Uterus (tissue), 4 donors: ENCODE data around the gene PCDHGA1. TPM values are rescaled to one million over a fixed set of nuclear protein-coding genes. Genes with fewer than 3 reads are reported as not detected.
A peak's percentile ranks its signal among the peaks of the same experiment; 100 is the strongest.

Experiments used
- DNase-seq, 2 donors: peaks; one replicate each; pipeline ENCODE4 v3.0.0-alpha.2; 2019 to 2020
- H3K27ac ChIP-seq, 2 donors: fragments of 200-600 bp; sonication (generic); 1 replicate in 1 of 2; 2 replicates in 1 of 2; pipeline ENCODE4 v1.5.1; 2016 to 2018
- H3K27me3 ChIP-seq, 2 donors: fragments of 200-600 bp; sonication (generic); one replicate each; pipeline ENCODE4 v1.5.1; 2018 to 2019; ENCODE audit warnings: control low read depth in 1 of 2
- H3K36me3 ChIP-seq, 2 donors: fragments of 200-600 bp; sonication (generic); one replicate each; pipeline ENCODE4 v1.5.1; 2019; ENCODE audit warnings: control low read depth in 1 of 2
- H3K4me1 ChIP-seq, 2 donors: fragments of 200-600 bp; sonication (generic); one replicate each; pipeline ENCODE4 v1.5.1; 2018 to 2019; ENCODE audit warnings: control low read depth in 1 of 2
- H3K4me3 ChIP-seq, 2 donors: fragments of 200-600 bp; sonication (generic); 1 replicate in 1 of 2; 2 replicates in 1 of 2; pipeline ENCODE4 v1.5.1; 2018 to 2019; ENCODE audit warnings: mild to moderate bottlenecking in 1 of 2
- H3K9me3 ChIP-seq, 2 donors: fragments of 200-600 bp; sonication (generic); one replicate each; pipeline ENCODE4 v1.5.1; 2019; ENCODE audit warnings: control low read depth in 1 of 2
- POLR2A ChIP-seq, 2 donors: fragments of 450-650 bp; IDR thresholded peaks; one replicate each; pipeline ENCODE4 v1.6.1; 2016; ENCODE audit warnings: antibody characterized with exemption in 2 of 2, mild to moderate bottlenecking in 1 of 2, moderate library complexity in 1 of 2
- intact Hi-C: fragments of 100-400 bp; cut with DNase I; formaldehyde crosslinking; loops from one replicate; pipeline ENCODE4 v1.15.1; 2023; ENCODE audit warnings: low total_unique reads
- total RNA-seq, 4 donors: library from RNA; depleted of rRNA in 3 of 4; stranded (reverse); fragments of >200 nt in 3 of 4; gene quantifications; one replicate each; pipeline versions ENCODE4 v1.1.0 to v1.2.4, GENCODE V29; 2014 to 2023
- TF ChIP-seq, protein P1 (sequence below), 4 experiments: fragments of 200-600 bp in 2 of 4; fragments of 450-650 bp in 2 of 4; sonication (generic) in 2 of 4; IDR thresholded peaks; one replicate each; pipeline ENCODE4 v1.5.1; 2016 to 2019; ENCODE audit warnings: antibody characterized with exemption in 4 of 4, mild to moderate bottlenecking in 2 of 4, moderate library complexity in 1 of 4
- donor health status: DM: yes; HTN: yes; CAD: no.

Gene PCDHGA1
- total RNA-seq, 4 donors from 2014 or later: under 0.01 to 3.3 (median 1.5) TPM

DNA sequence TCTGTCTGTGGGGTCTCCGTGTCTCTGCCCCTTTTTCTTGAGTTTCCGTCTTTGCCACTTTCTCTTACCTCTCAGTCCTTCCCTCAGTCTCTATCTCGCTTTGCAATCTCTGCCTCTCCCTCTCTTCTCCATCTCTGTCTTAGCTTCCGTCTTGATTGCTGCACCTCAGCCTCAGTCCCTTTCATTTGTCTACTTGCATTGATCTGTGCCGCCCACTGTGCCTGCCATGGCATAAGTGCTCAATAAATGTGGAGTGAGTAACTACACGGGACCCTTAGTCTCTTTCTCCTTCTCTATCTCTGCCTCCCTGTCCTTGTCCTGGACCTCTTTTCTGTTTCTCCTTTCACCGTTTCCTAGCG is 165.1 kb downstream of the PCDHGA1 start:
- Histone ChIP-seq H3K9me3 (no peaks in the 10 kb centered on the region), H3K36me3 (no peaks in the 10 kb centered on the region), H3K27ac (peak overlapping the region in 1 of 2 donors; percentile 57), H3K4me3 (no peak overlapping the region), H3K4me1 (no peaks in the 10 kb centered on the region), H3K27me3 (no peaks in the 10 kb centered on the region)
- intact Hi-C loops: no loop called here
- DNase-seq: no peak
- TF ChIP-seq POLR2A (IDR thresholded peaks at IDR 0.05): no peak
- TF ChIP-seq, protein P1, sequence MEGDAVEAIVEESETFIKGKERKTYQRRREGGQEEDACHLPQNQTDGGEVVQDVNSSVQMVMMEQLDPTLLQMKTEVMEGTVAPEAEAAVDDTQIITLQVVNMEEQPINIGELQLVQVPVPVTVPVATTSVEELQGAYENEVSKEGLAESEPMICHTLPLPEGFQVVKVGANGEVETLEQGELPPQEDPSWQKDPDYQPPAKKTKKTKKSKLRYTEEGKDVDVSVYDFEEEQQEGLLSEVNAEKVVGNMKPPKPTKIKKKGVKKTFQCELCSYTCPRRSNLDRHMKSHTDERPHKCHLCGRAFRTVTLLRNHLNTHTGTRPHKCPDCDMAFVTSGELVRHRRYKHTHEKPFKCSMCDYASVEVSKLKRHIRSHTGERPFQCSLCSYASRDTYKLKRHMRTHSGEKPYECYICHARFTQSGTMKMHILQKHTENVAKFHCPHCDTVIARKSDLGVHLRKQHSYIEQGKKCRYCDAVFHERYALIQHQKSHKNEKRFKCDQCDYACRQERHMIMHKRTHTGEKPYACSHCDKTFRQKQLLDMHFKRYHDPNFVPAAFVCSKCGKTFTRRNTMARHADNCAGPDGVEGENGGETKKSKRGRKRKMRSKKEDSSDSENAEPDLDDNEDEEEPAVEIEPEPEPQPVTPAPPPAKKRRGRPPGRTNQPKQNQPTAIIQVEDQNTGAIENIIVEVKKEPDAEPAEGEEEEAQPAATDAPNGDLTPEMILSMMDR (IDR thresholded peaks at IDR 0.05): no peak

DNA sequence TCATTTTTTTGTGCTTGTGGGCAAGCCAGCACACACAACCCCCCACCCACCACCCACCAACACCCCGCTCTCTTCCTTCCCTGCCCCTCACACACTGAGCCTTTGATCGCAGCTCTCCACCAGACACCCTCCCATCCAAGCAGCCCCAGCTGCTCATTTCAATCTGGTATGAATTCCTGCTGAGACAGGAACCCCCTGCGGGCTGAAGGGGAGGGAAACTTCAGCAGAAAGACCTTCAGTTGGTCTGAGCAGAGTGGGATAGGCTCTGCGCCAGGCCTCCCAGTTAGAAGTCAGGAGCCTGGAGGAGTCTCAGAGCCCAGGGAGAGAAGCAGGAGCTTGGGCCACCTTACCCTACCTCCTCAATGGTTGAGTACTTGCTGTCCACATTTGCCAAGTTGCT is 165.7 kb downstream of the PCDHGA1 start:
- intact Hi-C loops: no loop called here
- Histone ChIP-seq H3K27me3 (no peaks in the 10 kb centered on the region), H3K4me3 (no peak overlapping the region), H3K36me3 (no peaks in the 10 kb centered on the region), H3K4me1 (no peaks in the 10 kb centered on the region), H3K27ac (no peak overlapping the region), H3K9me3 (no peaks in the 10 kb centered on the region)
- TF ChIP-seq, protein P1 (IDR thresholded peaks at IDR 0.05): no peak
- no peak for TF ChIP-seq POLR2A (IDR thresholded peaks at IDR 0.05)
- no peak for DNase-seq

DNA sequence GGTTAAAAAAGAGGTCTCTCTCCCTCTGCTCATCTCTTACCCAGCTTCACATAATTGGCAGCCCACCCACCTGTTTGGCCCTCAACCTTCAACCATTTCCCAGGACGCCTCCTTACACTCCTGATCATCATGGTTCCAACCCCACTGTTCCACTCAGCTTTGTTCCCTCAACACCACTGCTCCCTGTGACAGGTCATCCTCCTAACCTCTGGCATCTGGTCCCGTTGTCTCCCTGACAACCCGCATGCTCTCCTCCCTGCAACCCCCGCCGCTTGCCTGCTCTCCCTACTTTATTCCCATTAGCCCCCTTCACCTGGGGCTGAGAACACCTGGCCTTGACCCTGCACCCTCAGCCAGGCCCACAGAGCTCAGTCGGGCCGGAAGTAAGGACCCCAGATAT is 171.4 kb downstream of the PCDHGA1 start:
- no peaks in the 10 kb centered on the region for H3K36me3 ChIP-seq
- DNase-seq: no peak

DNA sequence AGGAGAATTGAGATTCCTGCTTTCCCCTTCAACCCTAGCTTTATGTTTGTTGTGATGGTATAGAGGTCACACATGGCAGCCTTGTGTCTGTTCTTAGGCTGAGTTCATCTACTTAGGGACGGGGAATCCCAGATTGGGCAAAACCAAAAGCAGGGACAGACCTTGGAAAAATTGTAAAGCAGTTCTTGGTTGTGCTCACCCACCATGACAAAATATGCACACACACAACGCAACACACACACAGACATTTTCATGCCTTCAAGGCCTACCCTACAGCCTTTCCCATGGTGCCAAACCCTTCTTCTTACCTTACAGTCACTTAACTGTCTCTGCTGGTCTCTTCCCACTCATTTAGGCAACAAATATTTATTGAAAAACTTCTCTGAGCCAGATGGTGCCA is 173.4 kb downstream of the PCDHGA1 start:
- no peaks in the 10 kb centered on the region for H3K9me3 ChIP-seq
- no peak for DNase-seq
- peaks cover 4 to 6% of the 10 kb centered on the region in 2 donors for H3K4me1 ChIP-seq
- H3K27ac ChIP-seq: no peak overlapping the region
- intact Hi-C loops: no loop called here
- TF ChIP-seq, protein P1 (IDR thresholded peaks at IDR 0.05): no peak
- TF ChIP-seq POLR2A (IDR thresholded peaks at IDR 0.05): no peak
- no peaks in the 10 kb centered on the region for H3K36me3 ChIP-seq
- H3K4me3 ChIP-seq: no peak overlapping the region
- no peaks in the 10 kb centered on the region for H3K27me3 ChIP-seq

More for the DNA sequence above, 171.4 kb downstream of the PCDHGA1 start:
- no peak overlapping the region for H3K4me3 ChIP-seq
- TF ChIP-seq POLR2A (IDR thresholded peaks at IDR 0.05): no peak
- TF ChIP-seq, protein P1 (IDR thresholded peaks at IDR 0.05): no peak
- peaks cover 0 to 4% of the 10 kb centered on the region in 2 donors for H3K4me1 ChIP-seq
- no peak overlapping the region for H3K27ac ChIP-seq
- no peaks in the 10 kb centered on the region for H3K9me3 ChIP-seq
- no peaks in the 10 kb centered on the region for H3K27me3 ChIP-seq
- intact Hi-C loops: no loop called here

DNA sequence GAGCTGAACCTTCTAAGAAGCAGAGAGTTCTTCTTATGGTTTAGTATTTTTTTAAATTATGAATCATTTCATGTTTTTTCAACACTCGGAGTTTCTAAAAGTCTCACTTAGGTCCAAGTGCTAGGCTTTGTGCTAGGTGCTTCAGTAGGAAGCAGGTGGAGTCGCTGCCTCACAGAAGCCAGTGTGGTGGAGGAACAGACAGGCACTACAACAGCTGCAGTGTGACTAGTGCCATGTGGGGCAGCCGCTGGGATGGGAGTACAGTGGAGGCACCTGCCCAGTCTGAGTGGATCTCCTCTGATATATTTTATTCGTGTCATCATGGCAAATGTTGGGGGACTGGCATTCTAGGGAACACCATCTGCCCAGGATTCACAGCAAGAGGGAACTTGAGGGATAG is 173.9 kb downstream of the PCDHGA1 start:
- no peak for TF ChIP-seq POLR2A (IDR thresholded peaks at IDR 0.05)
- TF ChIP-seq, protein P1 (IDR thresholded peaks at IDR 0.05): no peak
- Histone ChIP-seq H3K9me3 (no peaks in the 10 kb centered on the region), H3K36me3 (no peaks in the 10 kb centered on the region), H3K27ac (no peak overlapping the region), H3K4me1 (peaks cover 5 to 7% of the 10 kb centered on the region in 2 donors), H3K4me3 (no peak overlapping the region), H3K27me3 (no peaks in the 10 kb centered on the region)
- no peak for DNase-seq
- intact Hi-C loops: no loop called here
